SK-N-SH treated with all-trans-retinoic acid at 6 μM for 48 hours (cell line): Measurements from ENCODE around the gene SLC8B1.

ENCODE experiments used
- OSR1 ChIP-seq: fragments of 250-450 bp; sonication (Bioruptor Pico); IDR thresholded peaks from 2 replicates; pipeline ENCODE4 v1.8.0; 2022; ENCODE audit warnings: moderate library complexity, mild to moderate bottlenecking, inconsistent platforms
- PATZ1 ChIP-seq: fragments of 250-450 bp; sonication (Bioruptor Pico); IDR thresholded peaks from 2 replicates; pipeline ENCODE4 v1.8.0; 2020; ENCODE audit warnings: mild to moderate bottlenecking, moderate library complexity, borderline replicate concordance
- TCF4 ChIP-seq: fragments of 250-450 bp; sonication (Bioruptor Pico); IDR thresholded peaks from 2 replicates; pipeline ENCODE4 v1.8.0; 2021; ENCODE audit warnings: mild to moderate bottlenecking, moderate library complexity, borderline replicate concordance
- TOX ChIP-seq: fragments of 250-450 bp; sonication (Bioruptor Pico); IDR thresholded peaks from 2 replicates; pipeline ENCODE4 v1.8.0; 2021; ENCODE audit warnings: mild to moderate bottlenecking, moderate library complexity, borderline replicate concordance
- TSHZ2 ChIP-seq: fragments of 250-450 bp; sonication (Bioruptor Pico); IDR thresholded peaks from 2 replicates; pipeline ENCODE4 v1.5.0; 2020; ENCODE audit warnings: mild to moderate bottlenecking, moderate library complexity
- ZC3H10 ChIP-seq: fragments of 250-450 bp; sonication (Bioruptor Pico); IDR thresholded peaks from 2 replicates; pipeline ENCODE4 v1.5.1; 2021; ENCODE audit warnings: mild to moderate bottlenecking, moderate library complexity
- ZFP3 ChIP-seq: fragments of 250-450 bp; sonication (Bioruptor Pico); IDR thresholded peaks from 2 replicates; pipeline ENCODE4 v1.5.0; 2020; ENCODE audit warnings: mild to moderate bottlenecking, moderate library complexity
- ZFP30 ChIP-seq: fragments of 450-650 bp; formaldehyde crosslinking; IDR thresholded peaks from 2 replicates; pipeline ENCODE4 v1.5.0; 2022; ENCODE audit warnings: mild to moderate bottlenecking, moderate library complexity
- ZNF70 ChIP-seq: fragments of 450-650 bp; formaldehyde crosslinking; IDR thresholded peaks from 2 replicates; pipeline ENCODE4 v1.5.0; 2020; ENCODE audit warnings: mild to moderate bottlenecking, moderate library complexity

- TF ChIP-seq ZFP3 (CRISPR knock-in tag) (no peak), ZC3H10 (CRISPR knock-in tag) (no peak), PATZ1 (CRISPR knock-in tag) (no peak), ZFP30 (no peak), TOX (CRISPR knock-in tag) (no peak), TCF4 (CRISPR knock-in tag) (no peak), OSR1 (no peak), TSHZ2 (CRISPR knock-in tag) (no peak), ZNF70 (CRISPR knock-in tag) (no peak)
Observed at GRCh38 chr12:113276946-113277500, 57.9 kb downstream of the SLC8B1 start.
